GM13977 (cell line): ENCODE measurements around the gene LRRC23.

Experiments used
- DNase-seq: peaks from one replicate; pipeline ENCODE4 v3.0.0; 2012; ENCODE audit warnings: low spot score
- CTCF ChIP-seq: IDR thresholded peaks from 2 replicates; pipeline ENCODE4 v1.5.1; 2012; ENCODE audit warnings: mild to moderate bottlenecking, control low read depth; ENCODE audit not compliant: insufficient read depth; ENCODE audit errors: extremely low read depth, missing control alignments
- in situ Hi-C: fragments of 300-500 bp; cut with MboI; formaldehyde crosslinking; loops from one replicate; pipeline ENCODE4 v1.12.0; 2022; ENCODE audit warnings: low sequenced_read_pairs, low pct_unique_long_range_greater_than_20kb, mixed read lengths, inconsistent platforms; ENCODE audit not compliant: unreplicated experiment

The LRRC23 gene

GRCh38 chr12:6928703-6929407 lies 24.2 kb downstream of the LRRC23 start:
- DNase-seq, result no peak
- no peak for TF ChIP-seq CTCF
- in situ Hi-C loops, result loop anchor here (25.0 kb wide), 1 partner anchor 183 kb away; the partner anchor contains the start of gene C1RL

GRCh38 chr12:6929466-6930452 lies 25.1 kb downstream of the LRRC23 start:
- no peak for TF ChIP-seq CTCF
- DNase-seq, result no peak

GRCh38 chr12:6932766-6933165 lies 28.1 kb downstream of the LRRC23 start:
- DNase-seq, result no peak
- in situ Hi-C loops, result loop anchor here (25.0 kb wide), 1 partner anchor 180 kb away; the partner anchor contains the start of gene C1RL
- TF ChIP-seq CTCF, result no peak

More at GRCh38 chr12:6929466-6930452, 25.1 kb downstream of the LRRC23 start:
- in situ Hi-C loops, result loop anchor here (25.0 kb wide), 1 partner anchor 183 kb away; the partner anchor contains the start of gene C1RL

GRCh38 chr12:6934110-6934509 lies 29.5 kb downstream of the LRRC23 start:
- in situ Hi-C loops, result loop anchor here (25.0 kb wide), 1 partner anchor 178 kb away; the partner anchor contains the start of gene C1RL
- DNase-seq, result no peak
- no peak for TF ChIP-seq CTCF

GRCh38 chr12:6935371-6936193 lies 31.0 kb downstream of the LRRC23 start:
- DNase-seq, result no peak
- TF ChIP-seq CTCF, result no peak
- in situ Hi-C loops, result loop anchor here (25.0 kb wide), 1 partner anchor 177 kb away; the partner anchor contains the start of gene C1RL
